ENCODE data around the gene UBE2D2.
A peak's percentile ranks its signal among the peaks of the same experiment; 100 is the strongest.
"Not testable (repeated sequence)": the region's sequence is repeated elsewhere in the genome, so short reads cannot be mapped to it uniquely, and the experiment has no call there.

UBE2D2 gene

GRCh38 chr5:139531772-139532169, 29.4 kb upstream of the UBE2D2 start:
- no peak for TF ChIP-seq CTCF (IDR thresholded peaks at IDR 0.05; ENCODE audit: borderline replicate concordance, control extremely low read depth, extremely low read depth, insufficient read depth, missing control alignments)
- in situ Hi-C loops (cut with MboI; ENCODE audit: low sequenced_read_pairs, unreplicated experiment): no loop called here
- no peak for DNase-seq (ENCODE audit: low spot score)

GRCh38 chr5:139543423-139543991, 17.6 kb upstream of the UBE2D2 start:
- peak; percentile 89 for DNase-seq (ENCODE audit: low spot score)

GRCh38 chr5:139546593-139546992, 14.5 kb upstream of the UBE2D2 start:
- in situ Hi-C loops (cut with MboI; ENCODE audit: low sequenced_read_pairs, unreplicated experiment); DNase-seq (ENCODE audit: low spot score): not testable (repeated sequence)

More at GRCh38 chr5:139543423-139543991, 17.6 kb upstream of the UBE2D2 start:
- peak; percentile 65 for TF ChIP-seq CTCF (IDR thresholded peaks at IDR 0.05; ENCODE audit: borderline replicate concordance, control extremely low read depth, extremely low read depth, insufficient read depth, missing control alignments)
- in situ Hi-C loops (cut with MboI; ENCODE audit: low sequenced_read_pairs, unreplicated experiment): no loop called here

- TF ChIP-seq CTCF (IDR thresholded peaks at IDR 0.05; ENCODE audit: borderline replicate concordance, control extremely low read depth, extremely low read depth, insufficient read depth, missing control alignments): no peak
- DNase-seq (ENCODE audit: low spot score): no peak
- in situ Hi-C loops (cut with MboI; ENCODE audit: low sequenced_read_pairs, unreplicated experiment): no loop called here
Measured at GRCh38 chr5:139549162-139549894, 11.8 kb upstream of the UBE2D2 start.

GRCh38 chr5:139550051-139550872, 10.9 kb upstream of the UBE2D2 start:
- DNase-seq (ENCODE audit: low spot score); in situ Hi-C loops (cut with MboI; ENCODE audit: low sequenced_read_pairs, unreplicated experiment): not testable (repeated sequence)

- DNase-seq (ENCODE audit: low spot score): no peak
- in situ Hi-C loops (cut with MboI; ENCODE audit: low sequenced_read_pairs, unreplicated experiment): no loop called here
- no peak for TF ChIP-seq CTCF (IDR thresholded peaks at IDR 0.05; ENCODE audit: borderline replicate concordance, control extremely low read depth, extremely low read depth, insufficient read depth, missing control alignments)
Measured at GRCh38 chr5:139551191-139551889, 9.8 kb upstream of the UBE2D2 start.

- DNase-seq (ENCODE audit: low spot score): no peak
- in situ Hi-C loops (cut with MboI; ENCODE audit: low sequenced_read_pairs, unreplicated experiment): no loop called here
- no peak for TF ChIP-seq CTCF (IDR thresholded peaks at IDR 0.05; ENCODE audit: borderline replicate concordance, control extremely low read depth, extremely low read depth, insufficient read depth, missing control alignments)
Measured at GRCh38 chr5:139552893-139553575, 8.1 kb upstream of the UBE2D2 start.

Measured in GM13976 (cell line).